RWPE1 (cell line): ENCODE data around the gene EIF3A.

ENCODE experiments used
- CTCF ChIA-PET: fragments of 350-600 bp; sonication (Branson Sonifier 250); formaldehyde crosslinking; extraction: SDS; loops from one replicate; lab custom pipeline; 2021; lab: Yijun Ruan, JAX
- POLR2A ChIA-PET: fragments of 400-600 bp; formaldehyde crosslinking; extraction: SDS; loops from one replicate; lab custom pipeline; 2020; ENCODE audit warnings: antibody characterized with exemption; ENCODE audit not compliant: low non-redundant PET; lab: Yijun Ruan, JAX
- DNase-seq: peaks from one replicate; pipeline ENCODE4 v3.0.0; 2012; ENCODE audit warnings: low spot score
- H3K27ac ChIP-seq: fragments of 450-650 bp; 2 replicates; pipeline ENCODE4 v1.5.1; 2017
- TF ChIP-seq, protein P1 (sequence below): fragments of 450-650 bp; conservative IDR thresholded peaks from 2 replicates; pipeline ENCODE4 v1.5.1; 2017; ENCODE audit warnings: low read depth, mild to moderate bottlenecking

Gene EIF3A

GRCh38 chr10:119059557-119059956, 21.1 kb downstream of the EIF3A start:
- TF ChIP-seq, protein P1, sequence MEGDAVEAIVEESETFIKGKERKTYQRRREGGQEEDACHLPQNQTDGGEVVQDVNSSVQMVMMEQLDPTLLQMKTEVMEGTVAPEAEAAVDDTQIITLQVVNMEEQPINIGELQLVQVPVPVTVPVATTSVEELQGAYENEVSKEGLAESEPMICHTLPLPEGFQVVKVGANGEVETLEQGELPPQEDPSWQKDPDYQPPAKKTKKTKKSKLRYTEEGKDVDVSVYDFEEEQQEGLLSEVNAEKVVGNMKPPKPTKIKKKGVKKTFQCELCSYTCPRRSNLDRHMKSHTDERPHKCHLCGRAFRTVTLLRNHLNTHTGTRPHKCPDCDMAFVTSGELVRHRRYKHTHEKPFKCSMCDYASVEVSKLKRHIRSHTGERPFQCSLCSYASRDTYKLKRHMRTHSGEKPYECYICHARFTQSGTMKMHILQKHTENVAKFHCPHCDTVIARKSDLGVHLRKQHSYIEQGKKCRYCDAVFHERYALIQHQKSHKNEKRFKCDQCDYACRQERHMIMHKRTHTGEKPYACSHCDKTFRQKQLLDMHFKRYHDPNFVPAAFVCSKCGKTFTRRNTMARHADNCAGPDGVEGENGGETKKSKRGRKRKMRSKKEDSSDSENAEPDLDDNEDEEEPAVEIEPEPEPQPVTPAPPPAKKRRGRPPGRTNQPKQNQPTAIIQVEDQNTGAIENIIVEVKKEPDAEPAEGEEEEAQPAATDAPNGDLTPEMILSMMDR = no peak
- no peak overlapping the region for H3K27ac ChIP-seq
- POLR2A ChIA-PET = no interaction called here
- CTCF ChIA-PET = interaction anchor here (0.7 kb wide), 1 partner anchor 28 kb away, joined by 4 read pairs; no protein-coding TSS in a partner anchor
- DNase-seq = no peak

DNA sequence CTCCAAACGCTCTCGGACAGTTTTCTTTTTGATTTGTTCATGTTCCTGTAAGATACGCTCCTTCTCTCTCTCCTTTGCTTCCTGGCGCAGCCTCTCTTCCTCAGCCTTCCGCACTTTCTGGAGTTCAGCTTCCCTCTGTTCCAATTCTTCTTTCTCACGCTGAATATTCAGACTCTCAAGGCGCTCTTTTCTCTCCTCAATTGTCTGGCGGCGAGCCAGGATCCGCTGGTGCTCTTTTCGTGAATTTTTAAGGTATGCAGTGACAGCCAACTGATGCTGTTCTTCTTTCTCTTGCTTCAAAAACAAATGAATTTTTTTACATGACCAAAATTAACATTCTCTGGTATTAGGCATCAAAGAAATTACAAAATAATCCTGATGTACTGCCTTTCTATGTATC, 22.6 kb downstream of the EIF3A start:
- DNase-seq = no peak
- POLR2A ChIA-PET = no interaction called here
- H3K27ac ChIP-seq = no peak overlapping the region
- TF ChIP-seq, protein P1 = no peak
- CTCF ChIA-PET = interaction anchor here (0.7 to 1.6 kb wide), 2 partner anchors 9 to 338 kb away, joined by 3 to 6 read pairs; no protein-coding TSS in a partner anchor

GRCh38 chr10:119055472-119055871, 25.1 kb downstream of the EIF3A start:
- DNase-seq = no peak
- ChIA-PET CTCF (no interaction called here), POLR2A (no interaction called here)
- TF ChIP-seq, protein P1 = no peak
- no peak overlapping the region for H3K27ac ChIP-seq

GRCh38 chr10:119051775-119052174, 28.8 kb downstream of the EIF3A start:
- ChIA-PET POLR2A (no interaction called here), CTCF (no interaction called here)
- TF ChIP-seq, protein P1 = no peak
- no peak for DNase-seq
- H3K27ac ChIP-seq = no peak overlapping the region

DNA sequence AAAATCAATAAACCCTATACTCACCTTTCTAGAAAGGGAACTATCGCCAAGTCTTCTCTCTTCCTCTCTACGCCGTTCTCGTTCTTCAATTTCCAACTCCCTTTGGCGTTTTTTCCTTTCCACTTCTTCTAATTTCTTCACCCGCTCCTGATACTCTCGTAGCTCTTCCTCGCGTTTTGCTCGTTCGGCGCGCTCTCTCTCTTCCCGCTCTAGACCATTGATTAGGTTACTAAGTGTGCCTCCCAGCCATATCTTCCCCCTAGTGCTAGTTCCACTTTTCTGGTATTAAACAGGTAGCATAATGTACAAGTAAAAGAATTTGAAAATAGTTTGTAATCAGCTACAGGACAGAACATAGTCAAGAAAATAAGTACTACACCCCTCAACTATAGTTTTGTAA, 30.8 kb downstream of the EIF3A start:
- TF ChIP-seq, protein P1 = no peak
- POLR2A ChIA-PET = no interaction called here
- no peak overlapping the region for H3K27ac ChIP-seq
- no peak for DNase-seq
- CTCF ChIA-PET = no interaction called here

DNA sequence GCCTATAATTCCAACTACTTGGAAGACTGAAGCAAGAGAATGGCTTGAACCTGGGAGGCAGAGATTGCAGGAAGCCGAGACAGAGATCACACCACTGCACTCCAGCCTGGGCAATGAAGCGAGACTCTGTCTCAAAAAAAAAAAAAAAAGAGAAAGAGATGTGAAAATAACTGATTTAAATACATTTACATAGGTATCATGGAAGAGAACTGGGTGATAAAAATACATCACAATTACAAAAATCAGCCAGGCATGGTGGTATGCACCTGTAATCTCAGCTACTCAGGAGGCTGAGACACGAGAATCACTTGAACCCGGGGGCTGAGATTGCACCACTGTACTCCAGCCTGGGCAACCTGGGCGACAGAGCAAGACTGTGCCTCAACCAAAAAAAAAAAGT, 31.3 kb downstream of the EIF3A start:
- TF ChIP-seq, protein P1 = no peak
- ChIA-PET CTCF (no interaction called here), POLR2A (no interaction called here)
- no peak overlapping the region for H3K27ac ChIP-seq
- DNase-seq = no peak
